GM03348 (cell line): ENCODE data around the gene TMEM271.
"Not testable (repeated sequence)": the region's sequence is repeated elsewhere in the genome, so short reads cannot be mapped to it uniquely, and the experiment has no call there.

Experiments used
- DNase-seq: peaks from one replicate; pipeline ENCODE4 v3.0.0; 2012; ENCODE audit warnings: low spot score

The TMEM271 gene

DNA sequence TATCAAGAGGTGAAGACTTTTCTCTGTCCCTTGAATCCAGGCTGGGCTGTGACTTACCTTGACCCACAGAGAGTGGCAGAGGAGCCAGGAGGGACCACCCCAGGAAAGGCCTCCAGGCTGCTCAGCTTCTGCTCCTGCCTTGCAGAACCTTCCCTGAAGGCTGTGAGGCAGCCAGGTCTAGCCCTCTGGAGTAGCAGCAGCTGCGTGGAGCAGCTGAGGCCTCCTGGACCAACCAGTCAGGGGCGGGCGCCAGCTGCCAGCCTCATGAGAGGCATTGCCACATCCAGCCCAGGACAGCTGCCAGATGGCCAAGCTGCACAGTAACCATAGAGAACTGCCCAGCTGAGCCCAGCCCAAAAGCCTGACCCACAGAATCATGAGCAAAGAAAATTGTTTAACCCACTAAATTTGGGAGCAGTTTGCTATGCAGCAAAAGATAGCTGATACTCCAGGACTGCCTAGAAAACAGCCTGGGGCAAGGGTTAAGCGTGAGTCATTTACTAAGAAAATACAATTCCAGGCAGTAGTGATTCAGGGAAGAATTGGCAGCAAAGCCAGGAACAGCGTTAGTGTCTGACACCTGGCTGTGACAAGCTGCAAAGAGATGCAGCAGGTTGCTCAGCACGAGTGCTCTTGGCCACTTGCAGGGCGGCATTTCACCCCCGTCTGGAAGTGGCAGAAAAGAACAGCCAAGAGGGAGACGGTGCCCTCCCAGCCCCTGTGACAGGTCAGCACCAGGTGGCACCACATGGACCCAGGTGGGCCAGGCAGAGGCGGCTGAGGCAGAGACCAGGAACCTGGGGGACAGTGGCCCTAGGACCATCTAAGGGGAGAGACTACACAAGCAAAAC lies 34.5 kb upstream of the TMEM271 start:
- peak; percentile 40 for DNase-seq

DNA sequence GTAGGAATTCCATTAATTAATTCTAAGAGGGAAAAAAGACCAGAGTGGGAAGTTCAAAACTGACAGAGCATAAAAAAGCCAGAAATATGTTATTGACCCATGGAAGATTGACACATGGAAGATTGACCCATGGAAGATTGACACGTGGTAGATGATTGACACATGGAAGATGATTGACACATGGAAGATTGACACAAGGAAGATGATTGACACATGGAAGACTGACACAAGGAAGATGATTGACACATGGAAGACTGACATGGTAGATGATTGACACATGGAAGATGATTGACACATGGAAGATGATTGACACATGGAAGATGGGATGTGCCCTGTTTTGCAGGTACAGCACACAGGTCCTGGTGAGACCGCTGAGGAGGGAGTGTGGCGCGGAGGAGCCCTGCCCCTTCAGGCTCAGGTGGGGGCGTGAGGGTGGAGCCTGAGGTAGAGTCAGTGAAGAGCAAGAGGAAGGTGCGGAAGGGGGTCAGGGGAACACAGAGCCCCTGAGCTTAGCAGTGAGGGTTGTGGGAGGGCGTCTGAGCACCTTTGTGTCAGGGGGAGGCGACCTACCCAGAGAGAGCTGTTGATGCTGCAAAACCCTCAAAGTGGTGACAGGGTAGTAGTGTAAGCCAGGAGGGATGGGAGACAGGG lies 33.4 kb upstream of the TMEM271 start:
- no peak for DNase-seq

GRCh38 chr4:608236-608635 lies 32.1 kb upstream of the TMEM271 start:
- DNase-seq = no peak

DNA sequence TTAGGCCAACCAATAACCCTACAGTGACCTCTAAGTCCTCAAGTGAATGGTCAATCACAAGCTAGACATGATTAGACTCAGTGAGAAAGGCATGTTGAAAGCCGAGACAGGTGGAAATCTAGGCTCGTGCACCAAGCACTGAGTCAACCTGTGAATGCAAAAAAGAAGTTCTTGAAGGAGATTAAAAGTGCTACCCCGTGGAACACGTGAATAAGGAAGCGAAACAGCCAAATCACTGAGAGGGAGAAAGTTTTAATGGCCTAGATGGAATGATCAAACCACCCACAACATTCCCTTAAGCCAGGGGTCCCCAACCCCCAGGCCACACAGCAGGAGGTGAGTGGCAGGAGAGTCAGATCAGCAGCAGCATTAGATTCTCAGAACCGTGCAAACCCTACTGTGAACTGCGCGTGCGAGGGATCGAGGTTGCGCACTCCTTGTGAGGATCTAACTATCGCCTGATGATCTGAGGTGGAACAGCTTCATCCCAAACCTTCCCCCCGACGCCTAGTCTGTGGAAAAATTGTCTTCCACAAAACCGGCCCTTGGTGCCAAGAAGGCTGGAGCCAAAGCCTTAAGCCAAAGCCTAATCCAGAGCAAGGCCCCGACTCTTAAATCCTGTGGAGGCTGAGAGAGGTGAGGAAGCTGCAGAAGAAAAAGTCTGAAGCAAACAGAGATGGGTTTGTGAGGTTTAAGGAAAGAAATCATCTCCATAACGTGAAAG lies 29.8 kb upstream of the TMEM271 start:
- DNase-seq = no peak

- no peak for DNase-seq
Measured at GRCh38 chr4:604131-604530, 28.0 kb upstream of the TMEM271 start.

- no peak for DNase-seq
Measured at GRCh38 chr4:602559-602942, 26.5 kb upstream of the TMEM271 start.

DNA sequence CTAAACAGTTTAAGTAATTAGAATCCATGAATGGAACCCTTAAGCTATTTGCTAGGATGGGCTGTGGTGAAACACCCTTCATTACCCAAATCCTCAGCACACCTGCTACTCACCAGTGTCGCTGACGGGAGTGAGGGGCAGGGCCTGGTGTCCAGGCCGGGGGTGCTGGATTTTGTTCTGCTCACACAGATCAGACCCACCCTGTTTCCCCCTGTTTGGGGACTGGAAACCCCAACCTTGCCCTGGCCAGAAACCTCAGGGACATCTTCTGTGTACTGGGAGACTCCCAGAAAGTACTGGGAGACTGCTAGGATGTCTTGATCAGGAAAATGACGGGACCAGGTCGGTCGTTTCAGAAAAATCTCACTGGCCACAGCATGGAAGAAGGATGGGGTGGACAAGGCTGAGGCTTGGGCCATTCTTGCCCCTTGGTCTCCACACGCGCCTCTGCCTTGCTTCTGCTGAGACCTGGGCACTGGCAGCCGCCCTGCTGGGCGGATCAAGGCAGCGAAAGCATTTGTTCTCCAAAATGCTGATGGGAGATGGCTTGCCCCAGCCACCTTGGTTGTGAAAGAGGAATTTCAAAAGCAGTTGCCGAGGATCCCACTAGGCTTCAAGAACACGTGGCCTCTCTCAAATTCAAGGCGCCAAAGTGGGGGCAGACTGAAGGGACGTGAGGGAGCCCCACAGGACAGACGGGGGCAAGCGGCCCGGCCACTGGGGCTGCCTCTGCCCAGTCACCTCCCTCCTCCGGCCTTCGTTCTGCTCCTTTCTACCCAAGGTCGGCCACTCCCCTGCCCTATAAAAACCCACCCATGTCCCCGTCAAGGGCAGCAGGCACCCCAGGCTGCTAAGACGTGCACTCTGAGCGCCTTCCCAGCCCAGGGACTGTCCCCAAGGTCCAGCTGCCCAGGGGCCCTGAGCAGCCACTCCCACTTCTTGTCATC lies 25.8 kb upstream of the TMEM271 start:
- DNase-seq = no peak

- DNase-seq = no peak
Measured at GRCh38 chr4:600850-601515, 24.9 kb upstream of the TMEM271 start.

- no peak for DNase-seq
Measured at GRCh38 chr4:600166-600565, 24.1 kb upstream of the TMEM271 start.

GRCh38 chr4:598925-599324 lies 22.8 kb upstream of the TMEM271 start:
- DNase-seq = no peak

DNA sequence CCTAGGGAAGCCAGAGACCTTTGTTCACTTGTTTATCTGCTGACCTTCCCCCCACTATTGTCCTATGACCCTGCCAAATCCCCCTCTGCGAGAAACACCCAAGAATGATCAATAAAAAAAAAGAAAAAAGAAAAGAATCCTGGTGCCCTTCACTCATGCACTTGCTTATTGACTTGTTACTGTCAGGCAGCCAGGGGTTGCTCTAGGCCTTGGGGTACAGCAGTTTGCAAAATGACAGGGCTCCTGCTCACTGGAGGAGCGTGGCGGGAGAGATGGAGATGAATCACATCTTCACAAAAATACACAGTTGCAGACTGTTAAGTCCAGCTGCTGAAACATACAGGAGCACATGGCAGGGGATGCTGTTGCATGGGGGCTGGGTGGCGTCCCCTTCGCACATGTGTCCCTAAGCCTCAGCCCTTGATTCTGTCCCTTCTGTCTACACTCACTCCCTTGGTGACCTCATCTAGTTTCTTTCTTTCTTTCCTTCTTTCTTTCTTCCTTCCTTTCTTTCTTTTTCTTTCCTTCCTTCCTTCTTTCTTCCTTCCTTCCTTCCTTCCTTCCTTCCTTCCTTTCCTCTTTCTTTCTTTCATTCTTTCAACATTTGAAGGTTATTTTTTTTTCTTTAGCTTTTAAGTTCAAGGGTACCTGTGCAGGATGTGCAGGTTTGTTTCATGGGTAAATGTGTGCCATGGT lies 16.9 kb upstream of the TMEM271 start:
- no peak for DNase-seq

- not testable (repeated sequence) for DNase-seq
Measured at GRCh38 chr4:592178-592577, 16.1 kb upstream of the TMEM271 start.

- DNase-seq = no peak
Measured at GRCh38 chr4:590313-590841, 14.3 kb upstream of the TMEM271 start.

- no peak for DNase-seq
Measured at GRCh38 chr4:589219-589963, 13.3 kb upstream of the TMEM271 start.

GRCh38 chr4:588351-588849 lies 12.3 kb upstream of the TMEM271 start:
- DNase-seq = no peak

DNA sequence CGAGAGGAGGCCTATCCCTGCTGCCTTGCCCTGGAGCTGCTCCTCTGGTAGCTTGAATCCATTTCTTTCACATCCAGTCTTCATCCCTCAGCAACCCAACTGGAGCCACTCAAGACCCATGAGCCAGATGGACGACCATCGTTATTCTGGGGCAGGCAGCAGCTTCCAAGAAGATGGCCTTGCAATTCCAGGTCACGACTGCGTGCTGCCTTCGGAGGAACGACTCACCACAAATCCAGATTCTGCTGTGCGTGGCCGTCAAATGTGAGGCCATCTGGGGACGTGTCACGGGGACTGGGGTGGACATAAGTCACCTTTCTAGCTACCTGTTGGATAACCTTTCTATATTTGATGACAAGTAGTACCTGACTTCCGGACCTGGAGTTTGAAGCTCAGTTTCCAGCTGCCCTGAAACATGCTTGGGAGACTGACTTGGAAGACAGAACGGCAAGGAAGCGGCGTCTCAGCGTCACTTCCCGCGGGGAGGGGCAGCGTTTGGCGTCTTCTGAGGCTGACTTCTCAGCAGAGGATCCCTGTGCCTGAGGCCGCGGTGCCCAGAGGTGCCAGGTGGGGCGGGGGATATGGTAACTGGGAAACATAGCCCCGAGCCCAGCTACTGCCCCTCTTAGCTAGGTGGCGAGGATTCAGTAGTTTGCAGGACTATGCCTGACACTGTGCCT lies 11.7 kb upstream of the TMEM271 start:
- DNase-seq = no peak

DNA sequence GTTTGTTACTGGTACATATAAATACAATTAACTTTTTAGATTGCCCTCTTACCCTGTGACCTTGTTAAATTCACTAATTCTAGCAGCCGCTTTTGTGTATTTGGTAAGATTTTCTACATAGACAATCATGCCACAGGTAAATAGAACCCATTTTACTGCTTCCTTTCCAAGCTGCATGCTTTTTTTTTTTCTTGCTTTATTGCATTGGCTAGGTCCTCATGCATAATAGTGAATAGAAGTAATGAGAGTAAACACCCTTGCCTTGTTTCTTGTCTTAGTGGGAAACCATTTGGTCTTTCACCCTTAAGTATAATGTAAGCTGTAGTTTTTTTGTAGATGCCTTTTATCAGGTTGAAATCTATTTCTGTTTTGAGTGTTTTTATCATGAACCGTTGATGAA lies 7.7 kb upstream of the TMEM271 start:
- no peak for DNase-seq

GRCh38 chr4:581753-582361 lies 5.8 kb upstream of the TMEM271 start:
- no peak for DNase-seq
